Progenitor cell of endocrine pancreas (in vitro differentiated cells): ENCODE results near the gene KCNC1. TPM values are rescaled to one million over a fixed set of nuclear protein-coding genes. Genes with fewer than 3 reads are reported as not detected.

ENCODE experiments used
- DNase-seq: peaks from one replicate; pipeline ENCODE4 v3.0.0; 2021; ENCODE audit warnings: low spot score; ENCODE audit not compliant: unreplicated experiment
- H3K27ac Mint-ChIP-seq: 2 replicates; pipeline ENCODE4 v1.8.0; 2021; ENCODE audit warnings: mild to moderate bottlenecking, moderate library complexity, mixed read lengths
- H3K27me3 Mint-ChIP-seq: 2 replicates; pipeline ENCODE4 v1.8.0; 2021; ENCODE audit warnings: mixed read lengths
- H3K36me3 Mint-ChIP-seq: 2 replicates; pipeline ENCODE4 v1.8.0; 2022; ENCODE audit warnings: mixed read lengths; ENCODE audit not compliant: insufficient read depth
- H3K4me1 Mint-ChIP-seq: 2 replicates; pipeline ENCODE4 v1.8.0; 2021; ENCODE audit warnings: low read depth, mixed read lengths
- H3K4me3 Mint-ChIP-seq: 2 replicates; pipeline ENCODE4 v1.8.0; 2021; ENCODE audit warnings: low read depth, mild to moderate bottlenecking, moderate library complexity, mixed read lengths
- H3K9me3 Mint-ChIP-seq: 2 replicates; pipeline ENCODE4 v1.8.0; 2021; ENCODE audit warnings: low read depth, mixed read lengths
- total RNA-seq: library from RNA; stranded (reverse); gene quantifications from 2 replicates; pipeline ENCODE4 v1.2.1, GENCODE V29; 2021
- TF ChIP-seq, protein P1 (sequence below): fragments of 200-600 bp; sonication (generic); IDR thresholded peaks from one replicate; pipeline ENCODE4 v1.5.0; 2021; ENCODE audit warnings: antibody characterized with exemption, mild to moderate bottlenecking; ENCODE audit not compliant: unreplicated experiment

KCNC1 gene
- total RNA-seq, 1 donor from 2014 or later = 0.67 TPM

DNA sequence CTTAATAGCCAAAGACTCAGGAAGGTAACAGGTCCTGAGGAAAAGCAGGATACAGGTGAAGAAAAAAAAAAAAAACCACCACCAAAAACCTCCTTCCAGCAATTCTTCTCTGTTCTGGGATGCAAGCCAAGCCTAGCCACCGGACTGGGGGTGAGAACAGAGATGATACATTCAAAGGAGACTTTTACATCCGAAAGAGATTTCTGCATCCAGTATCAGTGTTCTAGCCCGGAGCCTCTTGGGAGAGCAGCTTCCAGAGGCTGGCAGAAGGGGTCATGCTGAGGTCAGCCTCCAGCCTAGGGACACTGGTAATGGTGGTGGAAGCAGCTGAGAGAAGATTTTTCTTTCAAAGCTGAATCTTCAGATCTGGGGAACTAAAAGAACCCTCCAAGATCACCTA is 76.2 kb downstream of the KCNC1 start:
- DNase-seq = no peak
- H3K9me3 Mint-ChIP-seq = no peaks in the 10 kb centered on the region
- no peak overlapping the region for H3K27ac Mint-ChIP-seq
- no peaks in the 10 kb centered on the region for H3K36me3 Mint-ChIP-seq
- H3K27me3 Mint-ChIP-seq = no peaks in the 10 kb centered on the region
- no peak overlapping the region for H3K4me3 Mint-ChIP-seq
- H3K4me1 Mint-ChIP-seq = peaks cover 15% of the 10 kb centered on the region
- TF ChIP-seq, protein P1, sequence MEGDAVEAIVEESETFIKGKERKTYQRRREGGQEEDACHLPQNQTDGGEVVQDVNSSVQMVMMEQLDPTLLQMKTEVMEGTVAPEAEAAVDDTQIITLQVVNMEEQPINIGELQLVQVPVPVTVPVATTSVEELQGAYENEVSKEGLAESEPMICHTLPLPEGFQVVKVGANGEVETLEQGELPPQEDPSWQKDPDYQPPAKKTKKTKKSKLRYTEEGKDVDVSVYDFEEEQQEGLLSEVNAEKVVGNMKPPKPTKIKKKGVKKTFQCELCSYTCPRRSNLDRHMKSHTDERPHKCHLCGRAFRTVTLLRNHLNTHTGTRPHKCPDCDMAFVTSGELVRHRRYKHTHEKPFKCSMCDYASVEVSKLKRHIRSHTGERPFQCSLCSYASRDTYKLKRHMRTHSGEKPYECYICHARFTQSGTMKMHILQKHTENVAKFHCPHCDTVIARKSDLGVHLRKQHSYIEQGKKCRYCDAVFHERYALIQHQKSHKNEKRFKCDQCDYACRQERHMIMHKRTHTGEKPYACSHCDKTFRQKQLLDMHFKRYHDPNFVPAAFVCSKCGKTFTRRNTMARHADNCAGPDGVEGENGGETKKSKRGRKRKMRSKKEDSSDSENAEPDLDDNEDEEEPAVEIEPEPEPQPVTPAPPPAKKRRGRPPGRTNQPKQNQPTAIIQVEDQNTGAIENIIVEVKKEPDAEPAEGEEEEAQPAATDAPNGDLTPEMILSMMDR = no peak

DNA sequence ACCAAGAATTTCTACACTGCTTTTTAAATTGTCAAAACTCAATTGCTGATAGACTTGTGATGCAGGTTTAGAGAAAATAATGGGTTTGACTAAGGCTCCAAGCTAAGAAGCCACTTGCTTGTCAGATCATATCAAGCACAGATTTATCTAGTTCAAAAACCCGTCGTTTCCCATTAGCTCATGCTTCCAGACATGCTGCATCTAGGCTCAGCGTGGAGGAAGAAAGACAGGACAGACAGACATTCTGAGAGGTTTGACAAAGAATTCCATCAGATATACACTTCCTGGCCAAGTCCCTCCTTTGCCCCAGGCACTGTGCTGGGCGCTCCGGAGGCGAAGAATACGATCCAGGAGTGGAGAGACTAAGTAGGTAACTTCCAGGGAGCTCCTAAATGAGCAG is 76.8 kb downstream of the KCNC1 start:
- no peaks in the 10 kb centered on the region for H3K36me3 Mint-ChIP-seq
- H3K4me1 Mint-ChIP-seq = peaks cover 15% of the 10 kb centered on the region
- H3K9me3 Mint-ChIP-seq = no peaks in the 10 kb centered on the region
- TF ChIP-seq, protein P1 = no peak
- DNase-seq = no peak
- H3K27me3 Mint-ChIP-seq = no peaks in the 10 kb centered on the region
- H3K4me3 Mint-ChIP-seq = no peak overlapping the region
- no peak overlapping the region for H3K27ac Mint-ChIP-seq

DNA sequence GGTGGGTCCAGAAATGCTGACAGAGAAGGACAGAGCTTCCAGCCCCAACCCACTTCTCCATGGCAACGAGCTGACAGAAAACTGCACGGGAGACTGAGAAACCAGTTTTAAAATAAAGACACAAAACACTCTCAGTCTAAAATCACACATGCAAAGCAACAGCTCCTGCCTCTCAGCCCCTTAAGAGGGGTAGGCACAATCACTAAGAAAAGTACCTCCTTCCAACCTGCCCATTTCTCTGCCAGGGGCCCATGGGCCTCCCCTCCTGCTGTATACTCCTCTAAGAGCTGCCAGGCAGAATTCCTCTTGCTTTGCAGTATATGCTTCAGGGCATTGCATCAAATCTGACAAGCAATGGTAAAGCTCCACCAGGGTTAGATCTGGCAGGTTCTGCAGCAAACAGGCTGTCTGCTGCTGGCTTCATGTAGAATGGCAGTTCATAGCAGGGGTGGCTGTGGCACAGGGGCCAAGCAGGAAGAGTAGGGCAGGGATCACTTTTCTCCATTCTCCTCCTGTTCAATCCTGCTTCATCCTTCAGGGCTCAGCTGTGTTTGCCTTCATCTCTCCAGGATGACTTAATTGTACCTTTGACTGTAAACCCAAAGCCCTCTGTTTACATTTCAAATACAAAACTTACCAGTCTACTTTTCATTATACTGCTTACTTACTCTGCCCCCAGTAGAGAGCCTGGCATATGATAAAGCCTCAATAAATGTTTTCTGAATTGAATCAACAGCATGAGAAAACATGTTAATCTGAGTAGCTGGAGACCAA is 77.7 kb downstream of the KCNC1 start:
- TF ChIP-seq, protein P1 = no peak
- Mint-ChIP-seq H3K36me3 (no peaks in the 10 kb centered on the region), H3K4me3 (no peak overlapping the region), H3K27ac (no peak overlapping the region), H3K9me3 (no peaks in the 10 kb centered on the region), H3K27me3 (no peaks in the 10 kb centered on the region), H3K4me1 (peaks cover 15% of the 10 kb centered on the region)
- no peak for DNase-seq

DNA sequence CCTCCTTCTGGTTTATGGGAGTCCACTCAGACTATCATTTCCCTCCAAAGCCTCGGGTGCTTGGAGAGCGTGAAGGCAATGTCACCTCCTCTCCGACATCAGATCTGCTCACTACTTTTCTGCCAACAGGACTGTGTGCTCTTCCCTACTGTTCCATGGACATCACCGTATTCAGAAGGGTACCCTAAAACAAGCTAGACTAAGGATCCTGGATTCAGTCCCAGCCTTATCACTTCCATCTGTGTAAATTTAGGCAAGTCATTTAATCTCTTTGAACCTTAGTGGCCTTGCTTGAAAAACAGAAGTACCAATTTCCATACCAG is 78.2 kb downstream of the KCNC1 start:
- Mint-ChIP-seq H3K27me3 (no peaks in the 10 kb centered on the region), H3K36me3 (no peaks in the 10 kb centered on the region), H3K4me1 (peaks cover 15% of the 10 kb centered on the region), H3K4me3 (no peak overlapping the region), H3K9me3 (no peaks in the 10 kb centered on the region), H3K27ac (no peak overlapping the region)
- TF ChIP-seq, protein P1 = no peak
- DNase-seq = no peak

DNA sequence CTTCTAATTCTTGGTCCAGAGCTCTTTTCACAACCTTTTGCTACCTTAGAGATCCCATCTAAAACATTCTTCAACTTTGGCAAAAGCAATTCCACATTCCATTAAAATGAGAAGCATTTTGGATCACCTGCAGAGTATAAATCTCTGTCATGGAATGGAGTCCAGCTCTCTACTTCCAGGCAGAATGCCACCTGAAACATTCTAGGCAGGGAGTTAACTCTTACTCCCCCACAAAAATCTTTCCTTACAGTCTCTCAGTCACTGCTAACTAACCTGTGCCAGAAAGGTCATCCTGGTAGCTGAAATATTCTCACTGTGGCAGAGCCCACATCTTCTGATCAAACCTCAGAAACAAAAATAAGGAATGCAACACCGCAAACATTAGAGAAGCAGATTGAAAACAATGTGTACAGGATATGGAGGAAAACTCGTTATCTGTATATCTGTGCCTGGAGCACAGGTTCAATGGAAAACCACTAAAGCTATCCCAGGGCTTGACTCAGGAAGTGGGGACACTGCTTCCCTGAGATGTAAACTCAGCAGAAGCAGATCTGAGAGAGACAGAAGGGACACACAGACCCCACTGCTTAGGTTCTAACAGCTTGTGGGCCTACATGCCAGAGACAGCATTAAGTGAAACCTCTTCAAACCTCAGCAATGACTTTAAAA is 78.9 kb downstream of the KCNC1 start:
- Mint-ChIP-seq H3K27ac (no peak overlapping the region), H3K9me3 (no peaks in the 10 kb centered on the region), H3K4me3 (no peak overlapping the region), H3K27me3 (no peaks in the 10 kb centered on the region), H3K36me3 (no peaks in the 10 kb centered on the region), H3K4me1 (peaks cover 15% of the 10 kb centered on the region)
- DNase-seq = no peak
- TF ChIP-seq, protein P1 = no peak
